ENCODE measurements around the gene COLEC12.

The COLEC12 gene

DNA sequence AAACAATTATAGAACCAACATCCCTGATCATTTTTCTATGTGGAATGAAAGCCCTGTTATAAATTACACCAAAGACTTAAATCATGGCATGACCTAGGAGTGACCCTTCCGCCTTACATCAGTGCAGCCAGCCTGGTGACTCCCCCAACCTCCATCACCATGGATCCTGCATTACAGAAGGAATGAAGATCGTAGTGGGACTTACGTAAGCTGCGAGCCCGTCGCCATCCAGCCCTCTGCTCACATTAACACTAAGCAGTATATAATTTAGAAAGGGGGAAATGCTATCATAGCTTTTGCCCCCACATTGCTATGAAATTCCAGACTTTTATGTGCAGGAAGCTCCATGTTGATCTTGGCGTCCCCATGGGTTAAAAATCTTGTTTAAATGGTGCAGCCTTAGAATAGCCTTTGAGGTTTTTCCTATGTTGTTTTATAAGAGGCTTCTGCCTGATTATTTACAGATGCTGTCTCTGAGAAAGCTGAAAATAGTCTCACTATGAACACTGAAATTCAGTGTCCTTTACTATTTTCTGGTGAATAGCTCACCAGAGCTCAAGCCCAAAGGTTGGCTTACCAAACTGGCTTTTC is 76.3 kb downstream of the COLEC12 start:
- Histone ChIP-seq H3K27ac (no peak overlapping the region), H3K9me3 (ENCODE audit: severe bottlenecking) (no peaks in the 10 kb centered on the region), H3K4me3 (ENCODE audit: low read depth, low read length) (no peak overlapping the region), H3K27me3 (ENCODE audit: insufficient read depth, low read depth, severe bottlenecking) (no peaks in the 10 kb centered on the region), H3K36me3 (no peaks in the 10 kb centered on the region)
- TF ChIP-seq CTCF (IDR thresholded peaks at IDR 0.05; ENCODE audit: low read depth, low read length): no peak
- DNase-seq: no peak

DNA sequence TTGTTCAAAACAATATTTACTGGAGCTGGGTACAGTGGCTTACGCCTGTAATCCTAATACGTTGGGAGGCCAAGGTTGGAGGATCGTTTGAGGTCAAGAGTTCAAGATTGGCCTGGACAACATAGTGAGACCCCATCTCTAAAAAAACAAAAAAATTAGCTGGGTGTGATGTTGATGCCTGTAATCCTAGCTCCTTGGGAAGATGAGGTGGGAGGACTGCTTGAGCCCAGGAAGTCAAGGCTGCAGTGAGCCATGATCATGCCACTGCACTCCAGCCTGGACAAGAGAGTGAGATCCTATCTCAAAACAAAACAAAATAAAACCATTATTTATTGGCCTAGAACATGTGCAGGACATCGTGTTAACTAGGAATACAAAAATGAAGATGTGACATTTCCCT is 77.5 kb downstream of the COLEC12 start:
- Histone ChIP-seq H3K27me3 (ENCODE audit: insufficient read depth, low read depth, severe bottlenecking) (no peaks in the 10 kb centered on the region), H3K36me3 (no peaks in the 10 kb centered on the region), H3K27ac (no peak overlapping the region), H3K4me3 (ENCODE audit: low read depth, low read length) (no peak overlapping the region), H3K9me3 (ENCODE audit: severe bottlenecking) (no peaks in the 10 kb centered on the region)
- no peak for TF ChIP-seq CTCF (IDR thresholded peaks at IDR 0.05; ENCODE audit: low read depth, low read length)
- DNase-seq: no peak

- DNase-seq: no peak
- no peak overlapping the region for H3K27ac ChIP-seq
Measured at GRCh38 chr18:421247-422155, 79.0 kb downstream of the COLEC12 start.

GRCh38 chr18:420661-421246 is 79.7 kb downstream of the COLEC12 start:
- H3K27me3 ChIP-seq (ENCODE audit: insufficient read depth, low read depth, severe bottlenecking): no peaks in the 10 kb centered on the region
- H3K27ac ChIP-seq: no peak overlapping the region
- no peak overlapping the region for H3K4me3 ChIP-seq (ENCODE audit: low read depth, low read length)
- H3K9me3 ChIP-seq (ENCODE audit: severe bottlenecking): no peaks in the 10 kb centered on the region
- DNase-seq: no peak
- TF ChIP-seq CTCF (IDR thresholded peaks at IDR 0.05; ENCODE audit: low read depth, low read length): no peak
- no peaks in the 10 kb centered on the region for H3K36me3 ChIP-seq

More at GRCh38 chr18:421247-422155, 79.0 kb downstream of the COLEC12 start:
- no peaks in the 10 kb centered on the region for H3K27me3 ChIP-seq (ENCODE audit: insufficient read depth, low read depth, severe bottlenecking)
- no peaks in the 10 kb centered on the region for H3K36me3 ChIP-seq
- H3K4me3 ChIP-seq (ENCODE audit: low read depth, low read length): no peak overlapping the region
- no peak for TF ChIP-seq CTCF (IDR thresholded peaks at IDR 0.05; ENCODE audit: low read depth, low read length)
- H3K9me3 ChIP-seq (ENCODE audit: severe bottlenecking): no peaks in the 10 kb centered on the region

DNA sequence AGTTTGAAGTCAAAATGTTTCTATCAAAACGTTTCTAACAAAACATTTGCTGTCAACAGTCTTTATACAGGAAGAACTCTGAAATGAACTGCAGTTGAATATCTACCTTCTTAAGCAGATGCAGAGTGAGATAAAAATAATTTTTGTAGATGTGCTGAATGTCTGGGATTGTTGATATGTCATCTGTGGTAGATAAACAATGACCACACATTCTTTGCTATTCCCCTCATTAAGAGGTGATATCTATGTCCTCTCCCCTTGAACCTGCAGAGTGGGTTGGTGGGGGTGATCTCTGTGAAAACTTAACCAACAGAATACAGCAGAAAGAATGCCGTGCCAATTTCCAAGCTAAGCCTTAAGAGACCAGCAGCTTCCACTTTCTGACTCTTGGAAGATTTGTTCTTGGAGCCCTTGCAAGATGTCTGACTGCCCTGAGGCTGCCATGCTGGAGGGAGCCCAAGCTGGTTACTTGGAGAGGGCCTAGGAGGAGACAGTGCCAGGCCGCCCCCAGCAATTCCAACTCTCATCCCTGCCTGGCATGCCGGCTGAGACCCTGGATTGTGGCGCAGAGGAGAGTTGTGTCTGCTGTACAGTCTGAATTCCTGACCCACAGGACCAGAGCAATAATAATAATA is 80.8 kb downstream of the COLEC12 start:
- no peak for TF ChIP-seq CTCF (IDR thresholded peaks at IDR 0.05; ENCODE audit: low read depth, low read length)
- Histone ChIP-seq H3K9me3 (ENCODE audit: severe bottlenecking) (no peaks in the 10 kb centered on the region), H3K4me3 (ENCODE audit: low read depth, low read length) (no peak overlapping the region), H3K36me3 (no peaks in the 10 kb centered on the region), H3K27me3 (ENCODE audit: insufficient read depth, low read depth, severe bottlenecking) (no peaks in the 10 kb centered on the region), H3K27ac (no peak overlapping the region)
- no peak for DNase-seq
